GM21529 (cell line): Measurements from ENCODE around the gene HSBP1.
A peak's percentile ranks its signal among the peaks of the same experiment; 100 is the strongest.

Experiments
- ATAC-seq: cut with Tn5 transposase; IDR thresholded peaks from one replicate; pipeline ENCODE4 v1.9.1; 2021; ENCODE audit not compliant: unreplicated experiment

HSBP1 gene

GRCh38 chr16:83803811-83804210 is 4.0 kb upstream of the HSBP1 start:
- ATAC-seq = no peak

- no peak for ATAC-seq
These were observed 3.4 kb upstream of the HSBP1 start for GRCh38 chr16:83804366-83804765.

GRCh38 chr16:83806036-83806435 is 1.7 kb upstream of the HSBP1 start:
- ATAC-seq = peak; percentile 27

GRCh38 chr16:83806731-83807130 is 1.0 kb upstream of the HSBP1 start:
- ATAC-seq = no peak

GRCh38 chr16:83807327-83807709 is 460 bp upstream of the HSBP1 start:
- no peak for ATAC-seq

GRCh38 chr16:83808573-83809014 is 816 bp downstream of the HSBP1 start:
- ATAC-seq = no peak

- ATAC-seq = no peak
These were observed 1.3 kb downstream of the HSBP1 start for GRCh38 chr16:83809092-83809491.

- ATAC-seq = no peak
These were observed 3.1 kb downstream of the HSBP1 start for GRCh38 chr16:83810901-83811300.

- peak; percentile 78 for ATAC-seq
These were observed 6.3 kb downstream of the HSBP1 start for GRCh38 chr16:83813823-83814658.

GRCh38 chr16:83814659-83814985 is 6.8 kb downstream of the HSBP1 start:
- no peak for ATAC-seq

GRCh38 chr16:83817022-83817421 is 9.2 kb downstream of the HSBP1 start:
- no peak for ATAC-seq

GRCh38 chr16:83818276-83818675 is 10.5 kb downstream of the HSBP1 start:
- ATAC-seq = no peak

- ATAC-seq = no peak
These were observed 11.6 kb downstream of the HSBP1 start for GRCh38 chr16:83819361-83819760.

GRCh38 chr16:83826146-83826913 is 18.6 kb downstream of the HSBP1 start:
- ATAC-seq = peak; percentile 92

- no peak for ATAC-seq
These were observed 22.5 kb downstream of the HSBP1 start for GRCh38 chr16:83830091-83830768.

- no peak for ATAC-seq
These were observed 23.1 kb downstream of the HSBP1 start for GRCh38 chr16:83830769-83831455.

- no peak for ATAC-seq
These were observed 23.7 kb downstream of the HSBP1 start for GRCh38 chr16:83831456-83831987.

GRCh38 chr16:83833921-83834320 is 26.1 kb downstream of the HSBP1 start:
- ATAC-seq = no peak

- ATAC-seq = no peak
These were observed 28.1 kb downstream of the HSBP1 start for GRCh38 chr16:83835586-83836566.

GRCh38 chr16:83837566-83837965 is 29.8 kb downstream of the HSBP1 start:
- no peak for ATAC-seq
